Omental fat pad (tissue), 4 donors: ENCODE data around the gene PTPRD. TPM values are rescaled to one million over a fixed set of nuclear protein-coding genes. Genes with fewer than 3 reads are reported as not detected.

ENCODE experiments used
- ATAC-seq: fragments of 150-250 bp; one replicate; pipeline ENCODE4 v1.9.1; 2016; ENCODE audit warnings: mild to moderate bottlenecking, moderate library complexity; ENCODE audit not compliant: low FRiP score
- DNase-seq: peaks from one replicate; pipeline ENCODE4 v3.0.0-alpha.2; 2019; ENCODE audit warnings: low spot score
- CTCF ChIP-seq, 3 donors: fragments of 450-650 bp; IDR thresholded peaks; one replicate each; pipeline ENCODE4 v1.5.1; 2016 to 2017; ENCODE audit warnings: antibody characterized with exemption in 3 of 3, mild to moderate bottlenecking in 3 of 3, moderate library complexity in 2 of 3
- total RNA-seq, 4 donors: library from RNA; depleted of rRNA; stranded (reverse); fragments of >200 nt; gene quantifications; one replicate each; pipeline ENCODE4 v1.1.0, GENCODE V29; 2016

PTPRD gene
- total RNA-seq, 4 donors from 2014 or later: 3.5 to 34.2 (median 11.2) TPM

DNA sequence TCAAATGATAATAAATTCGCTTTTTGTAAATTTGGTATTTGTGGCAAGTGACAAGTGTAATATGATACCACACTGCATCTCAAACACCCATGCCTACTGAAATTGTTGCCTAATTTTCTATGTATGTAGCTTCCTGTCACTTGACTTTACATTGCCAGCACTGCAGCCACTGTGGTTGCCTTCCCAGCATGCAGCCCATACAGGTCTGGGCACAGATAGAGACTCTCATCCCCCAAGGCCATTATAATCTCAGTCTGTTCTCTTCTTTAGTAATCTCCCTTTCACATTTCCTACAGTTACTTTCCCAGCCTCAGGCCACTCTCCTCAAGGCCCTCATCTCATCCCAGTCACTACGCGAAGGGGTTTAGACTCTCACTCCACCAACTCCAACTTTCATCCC, 1200.6 kb downstream of the PTPRD start:
- TF ChIP-seq CTCF (IDR thresholded peaks at IDR 0.05): no peak
- ATAC-seq (no peak), DNase-seq (no peak)

GRCh38 chr9:9410736-9411135, 1202.1 kb downstream of the PTPRD start:
- ATAC-seq: no peak
- TF ChIP-seq CTCF (IDR thresholded peaks at IDR 0.05): no peak
- no peak for DNase-seq

DNA sequence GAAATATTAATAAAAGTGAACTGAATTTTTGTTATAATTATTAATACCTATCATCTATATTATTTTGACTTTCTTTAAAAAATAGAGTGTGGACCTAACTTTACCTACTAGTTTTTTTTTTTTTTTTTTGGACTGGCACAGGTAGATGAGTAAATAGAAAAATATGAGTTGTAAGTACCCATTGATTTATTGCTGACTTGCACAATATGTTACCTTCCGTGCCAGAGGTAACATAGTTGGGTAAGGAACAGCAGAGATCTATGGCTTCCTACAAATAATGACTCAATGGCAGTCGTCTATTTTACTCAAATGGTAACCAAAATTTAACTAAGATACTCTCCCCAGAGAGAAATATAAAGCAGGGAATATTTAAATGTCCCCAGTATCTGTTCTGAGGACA, 1212.8 kb downstream of the PTPRD start:
- ATAC-seq (no peak), DNase-seq (no peak)
- TF ChIP-seq CTCF (IDR thresholded peaks at IDR 0.05): no peak

GRCh38 chr9:9396518-9396917, 1216.3 kb downstream of the PTPRD start:
- TF ChIP-seq CTCF (IDR thresholded peaks at IDR 0.05): no peak
- no peak for ATAC-seq
- no peak for DNase-seq

DNA sequence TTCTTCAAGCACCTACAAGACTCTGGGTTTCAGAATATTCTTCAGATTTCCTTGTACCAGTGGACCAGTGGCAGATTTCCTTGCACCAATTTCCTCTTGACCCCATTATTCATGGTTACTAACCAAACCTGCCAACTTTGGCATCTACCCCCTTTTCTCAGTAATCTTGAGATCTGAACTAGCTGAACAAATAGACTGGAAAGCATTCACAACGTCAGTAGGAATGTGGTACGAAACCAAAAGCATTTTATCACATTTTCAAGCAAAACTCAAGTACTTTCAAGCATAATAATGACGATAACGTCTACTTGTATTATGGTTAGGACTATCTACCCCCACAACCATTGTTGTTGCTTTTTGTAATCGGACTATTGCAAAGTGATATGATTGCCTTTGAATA, 1217.3 kb downstream of the PTPRD start:
- no peak for DNase-seq
- TF ChIP-seq CTCF (IDR thresholded peaks at IDR 0.05): no peak
- no peak for ATAC-seq

GRCh38 chr9:9392755-9393154, 1220.0 kb downstream of the PTPRD start:
- DNase-seq (no peak), ATAC-seq (no peak)
- no peak for TF ChIP-seq CTCF (IDR thresholded peaks at IDR 0.05)

DNA sequence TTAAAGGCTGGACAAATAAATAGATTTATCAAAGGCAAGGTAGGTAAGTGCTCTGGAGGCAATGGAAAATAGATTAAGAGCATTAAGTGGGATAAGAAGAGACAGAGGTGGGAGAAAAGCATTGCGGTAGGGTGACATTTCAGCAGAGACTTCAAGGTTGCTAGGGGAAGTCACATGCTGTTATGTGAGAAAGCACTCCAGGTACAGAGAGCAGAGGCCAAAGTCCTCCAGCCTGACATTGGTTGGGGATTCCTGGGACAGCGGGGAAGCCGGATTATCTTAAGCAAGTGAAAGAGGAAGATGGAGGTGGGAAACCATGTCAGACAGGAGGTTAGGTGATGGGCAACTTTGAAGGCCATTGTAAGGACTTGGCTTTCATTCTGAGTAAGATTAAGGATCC, 1222.9 kb downstream of the PTPRD start:
- ATAC-seq: no peak
- TF ChIP-seq CTCF (IDR thresholded peaks at IDR 0.05): no peak
- DNase-seq: no peak
